ENCODE data around the gene PPCS. TPM values are rescaled to one million over a fixed set of nuclear protein-coding genes. Genes with fewer than 3 reads are reported as not detected.

The PPCS gene
- total and polyA plus RNA-seq, 2 of the 4 experiments (the other 2 are of a cell fraction) = 8.2 to 18.9 TPM

DNA sequence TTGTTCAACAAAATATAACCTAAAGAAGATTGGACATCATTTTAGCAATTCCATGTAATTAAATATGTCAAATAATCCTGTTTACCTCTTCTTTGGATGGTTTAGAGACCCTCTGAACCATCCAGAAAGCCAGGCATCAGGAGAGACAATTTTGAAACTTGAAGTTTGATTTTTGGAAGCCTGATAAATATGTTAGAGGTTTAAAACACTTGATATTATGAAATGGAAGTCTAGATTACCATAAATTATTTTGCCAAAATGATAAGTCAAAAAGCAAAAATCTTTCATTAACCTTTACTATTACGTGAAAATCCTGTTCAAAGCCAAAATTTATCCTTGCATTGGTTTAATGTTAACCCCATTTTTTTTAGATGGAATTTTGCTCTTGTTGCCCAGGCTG is 50.2 kb downstream of the PPCS start:
- dilution Hi-C loops (cut with HindIII; ENCODE audit: low sequenced_read_pairs, unreplicated experiment) = no loop called here
- Histone ChIP-seq H2BK15ac (ENCODE audit: low read depth, low read length) (no peak overlapping the region), H3K27me3 (ENCODE audit: control insufficient read depth, insufficient read depth, low read length) (no peaks in the 10 kb centered on the region), H3K36me3 (ENCODE audit: control insufficient read depth, insufficient read depth, low read length) (no peaks in the 10 kb centered on the region), H4K91ac (ENCODE audit: insufficient read depth, low read depth, low read length) (no peak overlapping the region), H3K4me3 (ENCODE audit: insufficient read depth, low read depth, low read length) (no peak overlapping the region), H3K9ac (ENCODE audit: low read depth, low read length) (no peak overlapping the region), H3K27ac (ENCODE audit: insufficient read depth, low read length) (no peak overlapping the region), H4K8ac (ENCODE audit: low read depth in 2 of 2, low read length in 2 of 2) (no peak overlapping the region), H4K5ac (ENCODE audit: low read depth, low read length) (no peak overlapping the region), H2BK5ac (ENCODE audit: low read depth, low read length, poor library complexity, severe bottlenecking) (no peak overlapping the region), H3K4me2 (ENCODE audit: low read depth, low read length) (no peak overlapping the region), H3K9me3 (ENCODE audit: control insufficient read depth, insufficient read depth, low read length) (peaks cover 14% of the 10 kb centered on the region), H2BK20ac (ENCODE audit: low read depth, low read length) (no peak overlapping the region), H2BK120ac (ENCODE audit: low read depth, low read length) (no peak overlapping the region), H3K79me1 (ENCODE audit: low read depth in 1 of 2, low read length in 2 of 2) (no peaks in the 10 kb centered on the region), H3K9me1 (ENCODE audit: insufficient read depth, low read length) (no peaks in the 10 kb centered on the region), H3K23ac (ENCODE audit: low read depth, low read length) (no peak overlapping the region), H2AFZ (replicated peaks; ENCODE audit: low read length, poor library complexity) (no peak overlapping the region), H3K18ac (ENCODE audit: low read depth, low read length) (no peak overlapping the region), H3K4ac (ENCODE audit: low read depth, low read length) (no peak overlapping the region), H4K20me1 (ENCODE audit: insufficient read depth, low read length) (no peaks in the 10 kb centered on the region), H3K56ac (ENCODE audit: extremely low read depth, insufficient read depth, low read length) (no peak overlapping the region), H3K4me1 (ENCODE audit: control insufficient read depth, insufficient read depth, low read length) (no peaks in the 10 kb centered on the region), H2AK9ac (replicated peaks; ENCODE audit: low read depth, low read length, poor library complexity) (no peak overlapping the region), H2AK5ac (ENCODE audit: low read depth, low read length) (no peak overlapping the region), H3K14ac (replicated peaks; ENCODE audit: low read depth, low read length) (no peak overlapping the region)
- DNase-seq = no peak
- no CpG with 5 or more reads among the region's 1 CpG for WGBS, 2 experiments (ENCODE audit: extremely low coverage in 2 of 2, insufficient read length in 1 of 2)
- TF ChIP-seq MAZ (IDR thresholded peaks at IDR 0.05; ENCODE audit: borderline replicate concordance, low read depth, low read length) = no peak
- TF ChIP-seq, protein P1, sequence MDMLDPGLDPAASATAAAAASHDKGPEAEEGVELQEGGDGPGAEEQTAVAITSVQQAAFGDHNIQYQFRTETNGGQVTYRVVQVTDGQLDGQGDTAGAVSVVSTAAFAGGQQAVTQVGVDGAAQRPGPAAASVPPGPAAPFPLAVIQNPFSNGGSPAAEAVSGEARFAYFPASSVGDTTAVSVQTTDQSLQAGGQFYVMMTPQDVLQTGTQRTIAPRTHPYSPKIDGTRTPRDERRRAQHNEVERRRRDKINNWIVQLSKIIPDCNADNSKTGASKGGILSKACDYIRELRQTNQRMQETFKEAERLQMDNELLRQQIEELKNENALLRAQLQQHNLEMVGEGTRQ (IDR thresholded peaks at IDR 0.05; ENCODE audit: low read depth, low read length) = no peak
- TF ChIP-seq CHD1 (IDR thresholded peaks at IDR 0.05; ENCODE audit: low read depth, low read length) = no peak
- in situ Hi-C loops (cut with MboI; ENCODE audit: low sequenced_read_pairs) = no loop called here
- ChIA-PET POLR2A (ENCODE audit: unreplicated experiment) (no interaction called here), CTCF (no interaction called here)
- intact Hi-C loops (cut with micrococcal nuclease) = no loop called here
- ATAC-seq (ENCODE audit: low read depth) = no peak
- BruUV-seq (replicated peaks) = no TSS peak

Small RNA genes lying within 50 kb of the gene (microRNA-seq; reads per million reads assigned to microRNA genes)
- not detected for gene TMSB4XP1 (ENCODE audit: insufficient read depth, insufficient read length)

Small RNA genes lying within 50 kb of the gene (small RNA-seq; reads per million reads assigned to genes)
- gene TMSB4XP1 = 0 reads per million in 5 experiments

Other genes with a start within 250 kb of the PPCS start
- 28.1 and 30.5 TPM in 2 replicates for gene FOXJ3, start 121.3 kb upstream of the PPCS start, total RNA-seq (2012; rRNA removed)
- gene FOXJ3, start 121.3 kb upstream of the PPCS start, polyA plus RNA-seq (2012; rRNA removed) = 16.6 and 16.7 TPM in 2 replicates
- not detected in 2 replicates for gene RIMKLA, start 75.8 kb upstream of the PPCS start, total RNA-seq (2012; rRNA removed)
- gene RIMKLA, start 75.8 kb upstream of the PPCS start, polyA plus RNA-seq (2012; rRNA removed) = not detected in 2 replicates
- gene ZMYND12, start 521 bp upstream of the PPCS start, total RNA-seq (2012; rRNA removed) = under 0.01 TPM in 1 of 2 replicates, not detected in the other
- 0.03 TPM in 1 of 2 replicates, not detected in the other for gene ZMYND12, start 521 bp upstream of the PPCS start, polyA plus RNA-seq (2012; rRNA removed)
- gene CCDC30, start 6.7 kb downstream of the PPCS start, total RNA-seq (2012; rRNA removed) = under 0.01 and 0.18 TPM in 2 replicates
- gene CCDC30, start 6.7 kb downstream of the PPCS start, polyA plus RNA-seq (2012; rRNA removed) = 0.14 and 0.17 TPM in 2 replicates
- 22.4 and 36.1 TPM in 2 replicates for gene PPIH, start 201.9 kb downstream of the PPCS start, total RNA-seq (2012; rRNA removed)
- gene PPIH, start 201.9 kb downstream of the PPCS start, polyA plus RNA-seq (2012; rRNA removed) = 47.1 and 52.1 TPM in 2 replicates
- gene YBX1, start 225.9 kb downstream of the PPCS start, total RNA-seq (2012; rRNA removed) = 843 and 1,307 TPM in 2 replicates
- gene YBX1, start 225.9 kb downstream of the PPCS start, polyA plus RNA-seq (2012; rRNA removed) = 605 and 617 TPM in 2 replicates

Data from IMR-90 (cell line).